Panc1 (cell line): ENCODE measurements around the gene CA12.

Experiments used
- POLR2AphosphoS5 ChIP-seq: IDR thresholded peaks from 2 replicates; pipeline ENCODE4 v1.6.1; 2012; ENCODE audit warnings: mild to moderate bottlenecking, low read depth, low read length, moderate library complexity
- SIN3A ChIP-seq: IDR thresholded peaks from 2 replicates; pipeline ENCODE4 v1.6.1; 2012; ENCODE audit warnings: low read depth, mild to moderate bottlenecking, low read length, moderate library complexity, borderline replicate concordance; ENCODE audit not compliant: insufficient read depth
- TCF7L2 ChIP-seq: IDR thresholded peaks from 2 replicates; pipeline ENCODE4 v1.6.1; 2011; ENCODE audit warnings: mild to moderate bottlenecking, low read depth, low read length, inconsistent platforms
- TF ChIP-seq, protein P1 (sequence below): fragments of 450-650 bp; IDR thresholded peaks from 2 replicates; pipeline ENCODE4 v1.5.1; 2017; ENCODE audit warnings: mild to moderate bottlenecking
- TF ChIP-seq, protein P2 (sequence below), 2 experiments: IDR thresholded peaks; 2 replicates each; pipeline ENCODE4 v1.6.1; 2011 to 2012; ENCODE audit warnings: low read depth in 2 of 2, control low read depth in 1 of 2, low read length in 1 of 2, mild to moderate bottlenecking in 1 of 2, moderate library complexity in 1 of 2; ENCODE audit not compliant: insufficient read depth in 1 of 2

DNA sequence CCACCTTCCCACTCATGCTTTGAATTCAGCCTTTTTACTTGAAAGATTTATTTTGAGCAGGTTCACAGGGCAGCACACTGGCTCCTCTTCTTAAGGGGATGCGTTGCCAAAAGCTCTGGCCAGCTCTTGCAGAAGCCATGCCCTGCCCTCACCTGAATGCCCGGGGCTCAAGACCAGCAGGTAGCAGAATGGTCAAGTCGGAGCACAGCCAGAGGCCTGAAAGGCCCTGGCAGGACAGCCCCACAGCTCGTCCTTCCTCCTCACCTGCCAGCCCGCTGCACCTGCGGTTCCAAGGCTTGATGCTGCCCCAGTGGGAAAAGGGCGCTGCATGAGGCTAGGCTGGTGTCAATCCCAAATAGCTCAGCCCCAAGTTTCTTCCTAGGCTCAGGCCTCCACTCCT lies 13.1 kb downstream of the CA12 start:
- TF ChIP-seq, protein P1, sequence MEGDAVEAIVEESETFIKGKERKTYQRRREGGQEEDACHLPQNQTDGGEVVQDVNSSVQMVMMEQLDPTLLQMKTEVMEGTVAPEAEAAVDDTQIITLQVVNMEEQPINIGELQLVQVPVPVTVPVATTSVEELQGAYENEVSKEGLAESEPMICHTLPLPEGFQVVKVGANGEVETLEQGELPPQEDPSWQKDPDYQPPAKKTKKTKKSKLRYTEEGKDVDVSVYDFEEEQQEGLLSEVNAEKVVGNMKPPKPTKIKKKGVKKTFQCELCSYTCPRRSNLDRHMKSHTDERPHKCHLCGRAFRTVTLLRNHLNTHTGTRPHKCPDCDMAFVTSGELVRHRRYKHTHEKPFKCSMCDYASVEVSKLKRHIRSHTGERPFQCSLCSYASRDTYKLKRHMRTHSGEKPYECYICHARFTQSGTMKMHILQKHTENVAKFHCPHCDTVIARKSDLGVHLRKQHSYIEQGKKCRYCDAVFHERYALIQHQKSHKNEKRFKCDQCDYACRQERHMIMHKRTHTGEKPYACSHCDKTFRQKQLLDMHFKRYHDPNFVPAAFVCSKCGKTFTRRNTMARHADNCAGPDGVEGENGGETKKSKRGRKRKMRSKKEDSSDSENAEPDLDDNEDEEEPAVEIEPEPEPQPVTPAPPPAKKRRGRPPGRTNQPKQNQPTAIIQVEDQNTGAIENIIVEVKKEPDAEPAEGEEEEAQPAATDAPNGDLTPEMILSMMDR: no peak
- TF ChIP-seq SIN3A (no peak), POLR2AphosphoS5 (no peak), TCF7L2 (no peak)
- TF ChIP-seq, protein P2, sequence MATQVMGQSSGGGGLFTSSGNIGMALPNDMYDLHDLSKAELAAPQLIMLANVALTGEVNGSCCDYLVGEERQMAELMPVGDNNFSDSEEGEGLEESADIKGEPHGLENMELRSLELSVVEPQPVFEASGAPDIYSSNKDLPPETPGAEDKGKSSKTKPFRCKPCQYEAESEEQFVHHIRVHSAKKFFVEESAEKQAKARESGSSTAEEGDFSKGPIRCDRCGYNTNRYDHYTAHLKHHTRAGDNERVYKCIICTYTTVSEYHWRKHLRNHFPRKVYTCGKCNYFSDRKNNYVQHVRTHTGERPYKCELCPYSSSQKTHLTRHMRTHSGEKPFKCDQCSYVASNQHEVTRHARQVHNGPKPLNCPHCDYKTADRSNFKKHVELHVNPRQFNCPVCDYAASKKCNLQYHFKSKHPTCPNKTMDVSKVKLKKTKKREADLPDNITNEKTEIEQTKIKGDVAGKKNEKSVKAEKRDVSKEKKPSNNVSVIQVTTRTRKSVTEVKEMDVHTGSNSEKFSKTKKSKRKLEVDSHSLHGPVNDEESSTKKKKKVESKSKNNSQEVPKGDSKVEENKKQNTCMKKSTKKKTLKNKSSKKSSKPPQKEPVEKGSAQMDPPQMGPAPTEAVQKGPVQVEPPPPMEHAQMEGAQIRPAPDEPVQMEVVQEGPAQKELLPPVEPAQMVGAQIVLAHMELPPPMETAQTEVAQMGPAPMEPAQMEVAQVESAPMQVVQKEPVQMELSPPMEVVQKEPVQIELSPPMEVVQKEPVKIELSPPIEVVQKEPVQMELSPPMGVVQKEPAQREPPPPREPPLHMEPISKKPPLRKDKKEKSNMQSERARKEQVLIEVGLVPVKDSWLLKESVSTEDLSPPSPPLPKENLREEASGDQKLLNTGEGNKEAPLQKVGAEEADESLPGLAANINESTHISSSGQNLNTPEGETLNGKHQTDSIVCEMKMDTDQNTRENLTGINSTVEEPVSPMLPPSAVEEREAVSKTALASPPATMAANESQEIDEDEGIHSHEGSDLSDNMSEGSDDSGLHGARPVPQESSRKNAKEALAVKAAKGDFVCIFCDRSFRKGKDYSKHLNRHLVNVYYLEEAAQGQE (IDR thresholded peaks at IDR 0.05; ENCODE audit: insufficient read depth in 1 of 2, low read depth in 2 of 2, low read length in 1 of 2): no peak
